AG09309 (cell line): Measurements from ENCODE around the gene SEMA5A.
A peak's percentile ranks its signal among the peaks of the same experiment; 100 is the strongest.

ENCODE experiments used
- DNase-seq: peaks from one replicate; pipeline ENCODE4 v3.0.0-alpha.2; 2010; ENCODE audit warnings: low read depth
- H3K4me3 ChIP-seq: 2 replicates; pipeline ENCODE4 v1.5.1; 2011; ENCODE audit warnings: mild to moderate bottlenecking, low read depth, low read length, moderate library complexity; ENCODE audit not compliant: control insufficient read depth
- CTCF ChIP-seq: IDR thresholded peaks from 2 replicates; pipeline ENCODE4 v1.5.1; 2011; ENCODE audit warnings: mild to moderate bottlenecking, low read depth, low read length, inconsistent platforms; ENCODE audit not compliant: insufficient read depth, control insufficient read depth; ENCODE audit errors: missing control alignments

SEMA5A gene

GRCh38 chr5:9338796-9339195, 207.1 kb downstream of the SEMA5A start:
- no peak overlapping the region for H3K4me3 ChIP-seq
- no peak for DNase-seq
- TF ChIP-seq CTCF: no peak

- peak; percentile 81 for DNase-seq
- TF ChIP-seq CTCF: no peak
- no peak overlapping the region for H3K4me3 ChIP-seq
Observed at GRCh38 chr5:9337928-9338595, 207.8 kb downstream of the SEMA5A start.

GRCh38 chr5:9335754-9336495, 209.9 kb downstream of the SEMA5A start:
- H3K4me3 ChIP-seq: no peak overlapping the region
- no peak for TF ChIP-seq CTCF
- DNase-seq: no peak

- no peak for TF ChIP-seq CTCF
- DNase-seq: no peak
- H3K4me3 ChIP-seq: no peak overlapping the region
Observed at GRCh38 chr5:9335269-9335668, 210.6 kb downstream of the SEMA5A start.

GRCh38 chr5:9332026-9332425, 213.8 kb downstream of the SEMA5A start:
- no peak for DNase-seq
- H3K4me3 ChIP-seq: no peak overlapping the region
- TF ChIP-seq CTCF: no peak

- DNase-seq: no peak
- no peak overlapping the region for H3K4me3 ChIP-seq
- TF ChIP-seq CTCF: no peak
Observed at GRCh38 chr5:9331372-9331771, 214.5 kb downstream of the SEMA5A start.
